Adrenal gland (tissue), 5 donors: Measurements from ENCODE around the gene LMBRD2.

Experiments used
- POLR2A ChIP-seq, 2 donors: fragments of 450-650 bp; IDR thresholded peaks; one replicate each; pipeline ENCODE4 v1.6.1; 2017; ENCODE audit warnings: antibody characterized with exemption in 2 of 2, mild to moderate bottlenecking in 2 of 2, moderate library complexity in 1 of 2
- TF ChIP-seq, protein P1 (sequence below), 6 experiments: fragments of 450-650 bp in 4 of 6; fragments of 200-600 bp in 2 of 6; sonication (generic) in 1 of 6; IDR thresholded peaks; 1 replicate in 5 of 6; 2 replicates in 1 of 6; pipeline versions ENCODE4 v1.5.1 to v1.8.0; 2016 to 2021; ENCODE audit warnings: antibody characterized with exemption in 6 of 6, mild to moderate bottlenecking in 2 of 6, moderate library complexity in 1 of 6
- donor health status: DM: no; HTN: no; CAD: no.

DNA sequence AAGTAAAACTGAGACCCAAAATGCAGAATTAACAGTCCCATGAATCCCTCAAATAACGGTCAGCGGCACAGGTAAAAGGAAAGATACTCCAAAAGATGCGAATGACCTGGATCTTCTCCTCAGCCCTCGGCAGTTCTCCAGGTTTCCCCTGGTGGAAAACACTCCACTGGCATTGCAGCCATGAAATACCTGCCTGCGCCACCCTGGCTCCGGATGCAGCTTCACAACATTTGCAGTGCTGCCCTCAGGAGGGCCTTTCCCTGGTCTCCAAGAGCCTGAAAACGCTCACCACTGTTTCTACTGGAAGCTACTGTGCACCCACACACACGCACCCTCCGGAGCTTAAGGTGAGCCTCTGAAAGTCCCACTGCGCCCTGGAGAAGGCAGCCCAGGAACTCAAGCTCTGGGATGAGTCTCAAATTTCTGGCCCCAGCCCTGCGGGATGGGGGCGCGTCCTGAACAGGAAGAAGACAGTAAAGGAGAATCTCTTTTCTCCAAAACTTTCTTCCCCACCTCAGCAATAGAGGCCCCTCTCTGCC is 85.6 kb downstream of the LMBRD2 start:
- TF ChIP-seq POLR2A (IDR thresholded peaks at IDR 0.05), result no peak
- TF ChIP-seq, protein P1, sequence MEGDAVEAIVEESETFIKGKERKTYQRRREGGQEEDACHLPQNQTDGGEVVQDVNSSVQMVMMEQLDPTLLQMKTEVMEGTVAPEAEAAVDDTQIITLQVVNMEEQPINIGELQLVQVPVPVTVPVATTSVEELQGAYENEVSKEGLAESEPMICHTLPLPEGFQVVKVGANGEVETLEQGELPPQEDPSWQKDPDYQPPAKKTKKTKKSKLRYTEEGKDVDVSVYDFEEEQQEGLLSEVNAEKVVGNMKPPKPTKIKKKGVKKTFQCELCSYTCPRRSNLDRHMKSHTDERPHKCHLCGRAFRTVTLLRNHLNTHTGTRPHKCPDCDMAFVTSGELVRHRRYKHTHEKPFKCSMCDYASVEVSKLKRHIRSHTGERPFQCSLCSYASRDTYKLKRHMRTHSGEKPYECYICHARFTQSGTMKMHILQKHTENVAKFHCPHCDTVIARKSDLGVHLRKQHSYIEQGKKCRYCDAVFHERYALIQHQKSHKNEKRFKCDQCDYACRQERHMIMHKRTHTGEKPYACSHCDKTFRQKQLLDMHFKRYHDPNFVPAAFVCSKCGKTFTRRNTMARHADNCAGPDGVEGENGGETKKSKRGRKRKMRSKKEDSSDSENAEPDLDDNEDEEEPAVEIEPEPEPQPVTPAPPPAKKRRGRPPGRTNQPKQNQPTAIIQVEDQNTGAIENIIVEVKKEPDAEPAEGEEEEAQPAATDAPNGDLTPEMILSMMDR (IDR thresholded peaks at IDR 0.05), result no peak
